Caco-2 (cell line): ENCODE results near the gene MAD1L1. TPM values are rescaled to one million over a fixed set of nuclear protein-coding genes. Genes with fewer than 3 reads are reported as not detected.
"Not testable (repeated sequence)": the region's sequence is repeated elsewhere in the genome, so short reads cannot be mapped to it uniquely, and the experiment has no call there.

Experiments used
- BruUV-seq: library from RNA; stranded (reverse); fragments of 400-500 nt; replicated peaks from 2 replicates; lab custom pipeline; 2021; lab: Mats Ljungman, UMichigan
- CTCF ChIA-PET: fragments of 300-600 bp; sonication (Branson Sonifier 250); formaldehyde crosslinking; loops from one replicate; lab custom pipeline; 2022; ENCODE audit warnings: antibody characterized with exemption; lab: Charles Lee
- POLR2A ChIA-PET: fragments of 300-600 bp; sonication (Branson Sonifier 250); formaldehyde crosslinking; loops from one replicate; lab custom pipeline; 2022; ENCODE audit warnings: antibody characterized with exemption; lab: Charles Lee
- DNase-seq, 2 experiments: peaks; one replicate each; pipeline versions ENCODE4 v3.0.0 to v3.0.0-alpha.2; 2020 to 2022
- H3K27me3 ChIP-seq: replicated peaks from 2 replicates; pipeline ENCODE4 v1.6.0; 2011; ENCODE audit warnings: low read length; ENCODE audit not compliant: control insufficient read depth, insufficient read depth
- H3K36me3 ChIP-seq: 2 replicates; pipeline ENCODE4 v1.5.1; 2011; ENCODE audit warnings: low read length; ENCODE audit not compliant: control insufficient read depth, insufficient read depth
- H3K4me1 ChIP-seq: fragments of 250-450 bp; sonication (Bioruptor Pico); 2 replicates; pipeline ENCODE4 v1.5.1; 2020; ENCODE audit warnings: mild to moderate bottlenecking
- H3K4me3 ChIP-seq: 2 replicates; pipeline ENCODE4 v1.5.1; 2011; ENCODE audit warnings: low read depth, mild to moderate bottlenecking, control low read depth, low read length
- H3K9me3 ChIP-seq: fragments of 250-450 bp; sonication (Bioruptor Pico); 2 replicates; pipeline ENCODE4 v1.5.1; 2020; ENCODE audit warnings: mild to moderate bottlenecking, moderate library complexity
- H3K27ac Mint-ChIP-seq: one replicate; pipeline ENCODE4 v1.8.0; 2022; ENCODE audit warnings: mixed read lengths; ENCODE audit not compliant: unreplicated experiment
- H3K27me3 Mint-ChIP-seq: one replicate; pipeline ENCODE4 v1.8.0; 2022; ENCODE audit warnings: mixed read lengths; ENCODE audit not compliant: insufficient read depth, unreplicated experiment
- H3K36me3 Mint-ChIP-seq: one replicate; pipeline ENCODE4 v1.8.0; 2022; ENCODE audit warnings: mild to moderate bottlenecking, mixed read lengths; ENCODE audit not compliant: insufficient read depth, unreplicated experiment
- H3K4me1 Mint-ChIP-seq: one replicate; pipeline ENCODE4 v1.8.0; 2022; ENCODE audit warnings: low read depth, mixed read lengths; ENCODE audit not compliant: unreplicated experiment
- H3K4me3 Mint-ChIP-seq: one replicate; pipeline ENCODE4 v1.8.0; 2022; ENCODE audit warnings: mild to moderate bottlenecking, moderate library complexity, mixed read lengths; ENCODE audit not compliant: unreplicated experiment
- H3K9me3 Mint-ChIP-seq: one replicate; pipeline ENCODE4 v1.8.0; 2022; ENCODE audit warnings: mixed read lengths; ENCODE audit not compliant: unreplicated experiment
- CTCF ChIP-seq, 2 experiments: fragments of 200-600 bp in 1 of 2; IDR thresholded peaks; 1 replicate in 1 of 2; 2 replicates in 1 of 2; pipeline versions ENCODE4 v1.5.1 to v1.8.0; 2011 to 2022; ENCODE audit warnings: antibody characterized with exemption in 1 of 2, control low read depth in 1 of 2, inconsistent platforms in 1 of 2, low read depth in 1 of 2, low read length in 1 of 2, mild to moderate bottlenecking in 1 of 2, moderate library complexity in 1 of 2; ENCODE audit not compliant: insufficient read depth in 1 of 2, severe bottlenecking in 1 of 2, unreplicated experiment in 1 of 2
- intact Hi-C: fragments of 100-400 bp; cut with micrococcal nuclease; formaldehyde crosslinking; loops from one replicate; pipeline ENCODE4 v1.10.0; 2022; ENCODE audit not compliant: unreplicated experiment
- total RNA-seq: library from RNA; stranded (reverse); gene quantifications from 2 replicates; pipeline ENCODE4 v1.2.3, GENCODE V29; 2022

Gene MAD1L1
- total RNA-seq, 1 experiment from 2014 or later, result 58.6 TPM

GRCh38 chr7:1875392-1876199 lies 357.1 kb downstream of the MAD1L1 start:
- CTCF ChIA-PET, POLR2A ChIA-PET, intact Hi-C loops, H3K4me3 ChIP-seq, H3K36me3 ChIP-seq, BruUV-seq, H3K4me3 Mint-ChIP-seq, DNase-seq, H3K4me1 ChIP-seq, H3K27ac Mint-ChIP-seq, H3K4me1 Mint-ChIP-seq, H3K9me3 ChIP-seq, H3K27me3 ChIP-seq, H3K27me3 Mint-ChIP-seq, H3K9me3 Mint-ChIP-seq: not testable (repeated sequence)
- peaks cover 25% of the 10 kb centered on the region for H3K36me3 Mint-ChIP-seq

GRCh38 chr7:1874590-1875391 lies 358.0 kb downstream of the MAD1L1 start:
- H3K9me3 ChIP-seq, H3K36me3 ChIP-seq, CTCF ChIA-PET, H3K4me1 ChIP-seq, POLR2A ChIA-PET, H3K27ac Mint-ChIP-seq, BruUV-seq, H3K4me1 Mint-ChIP-seq, H3K27me3 ChIP-seq, intact Hi-C loops, H3K27me3 Mint-ChIP-seq, H3K4me3 ChIP-seq, DNase-seq, H3K4me3 Mint-ChIP-seq: not testable (repeated sequence)
- H3K9me3 Mint-ChIP-seq, result peaks cover 12% of the 10 kb centered on the region
- peaks cover 29% of the 10 kb centered on the region for H3K36me3 Mint-ChIP-seq

DNA sequence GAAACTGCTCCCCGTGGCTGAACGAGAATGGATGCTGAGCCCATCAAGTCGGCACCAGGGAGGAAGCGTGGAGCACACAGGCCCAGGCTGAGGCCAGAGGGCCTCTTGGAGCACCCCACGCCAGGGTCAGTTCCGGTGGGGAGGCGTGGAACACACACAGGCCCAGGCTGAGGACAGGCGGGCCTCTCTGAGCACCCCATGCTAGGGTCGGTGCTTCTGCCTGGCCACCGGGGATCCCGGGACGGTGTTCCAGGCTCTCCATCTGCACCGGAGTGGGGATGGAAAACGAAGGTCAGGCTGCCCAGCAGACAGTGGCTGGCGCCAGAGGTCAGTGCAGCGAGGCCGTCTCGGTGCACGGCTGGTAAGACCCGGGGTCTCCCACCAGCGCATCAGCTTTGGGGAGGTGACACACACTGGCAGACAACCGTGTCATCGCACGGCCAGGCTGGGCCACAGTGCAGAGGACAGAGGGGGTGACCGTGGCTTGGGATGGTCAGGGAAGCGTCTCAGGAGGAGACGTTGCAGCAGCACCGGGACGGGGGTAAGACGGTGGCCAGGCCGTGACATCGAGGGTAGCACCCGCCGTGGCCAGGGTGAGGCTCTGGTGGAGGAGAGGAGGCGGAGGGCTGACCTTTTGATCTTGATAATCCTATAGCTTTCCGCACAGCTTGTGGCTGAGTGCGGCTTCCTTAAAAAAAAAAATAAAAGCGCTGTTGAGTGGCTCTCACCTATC lies 358.7 kb downstream of the MAD1L1 start:
- Mint-ChIP-seq H3K36me3 (peaks cover 29% of the 10 kb centered on the region), H3K4me3 (no peak overlapping the region), H3K27ac (no peak overlapping the region), H3K9me3 (peaks cover 12% of the 10 kb centered on the region), H3K27me3 (no peaks in the 10 kb centered on the region), H3K4me1 (no peaks in the 10 kb centered on the region)
- ChIA-PET CTCF (no interaction called here), POLR2A (no interaction called here)
- H3K4me1 ChIP-seq, result no peaks in the 10 kb centered on the region
- no peak for TF ChIP-seq CTCF (IDR thresholded peaks at IDR 0.05; ENCODE audit: insufficient read depth in 1 of 2, low read depth in 1 of 2, low read length in 1 of 2, severe bottlenecking in 1 of 2, unreplicated experiment in 1 of 2)
- no peaks in the 10 kb centered on the region for H3K36me3 ChIP-seq
- DNase-seq, result no peak
- H3K4me3 ChIP-seq, result no peak overlapping the region
- no TSS peak for BruUV-seq
- peaks cover 5% of the 10 kb centered on the region for H3K9me3 ChIP-seq
- no peaks in the 10 kb centered on the region for H3K27me3 ChIP-seq
- intact Hi-C loops, result no loop called here
